IMR-90 (cell line): ENCODE data around the gene GAS2L3. TPM values are rescaled to one million over a fixed set of nuclear protein-coding genes. Genes with fewer than 3 reads are reported as not detected.

ENCODE experiments used
- ATAC-seq: fragments of 200-7000 bp; cut with Tn5 transposase; 2 replicates; pipeline ENCODE4 v1.9.1; 2020; ENCODE audit warnings: low read depth, mild to moderate bottlenecking, moderate library complexity
- BruUV-seq: library from RNA; stranded (reverse); fragments of 400-500 nt; replicated peaks from 2 replicates; lab custom pipeline; 2021; lab: Mats Ljungman, UMichigan
- CTCF ChIA-PET: fragments of 300-600 bp; formaldehyde crosslinking; extraction: SDS; loops from one replicate; lab custom pipeline; 2021; ENCODE audit warnings: antibody characterized with exemption; lab: Yijun Ruan, JAX
- POLR2A ChIA-PET: fragments of 300-600 bp; sonication (Branson Sonifier 250); formaldehyde crosslinking; loops from one replicate; lab custom pipeline; 2022; ENCODE audit warnings: antibody characterized with exemption; ENCODE audit not compliant: unreplicated experiment; lab: Charles Lee
- DNase-seq: peaks from one replicate; pipeline ENCODE4 v3.0.0; 2013
- H2AFZ ChIP-seq: replicated peaks from 2 replicates; pipeline ENCODE3; 2013; ENCODE audit warnings: low read length, mild to moderate bottlenecking; ENCODE audit not compliant: poor library complexity
- H2AK5ac ChIP-seq: 2 replicates; pipeline ENCODE4 v1.6.1; 2013; ENCODE audit warnings: low read depth, low read length, inconsistent platforms
- H2AK9ac ChIP-seq: replicated peaks from 2 replicates; pipeline ENCODE3; 2013; ENCODE audit warnings: mild to moderate bottlenecking, low read depth, low read length, moderate library complexity; ENCODE audit not compliant: poor library complexity
- H2BK120ac ChIP-seq: 2 replicates; pipeline ENCODE4 v1.6.1; 2013; ENCODE audit warnings: low read depth, low read length, inconsistent platforms
- H2BK15ac ChIP-seq: 3 replicates; pipeline ENCODE4 v1.6.1; 2013; ENCODE audit warnings: low read depth, low read length, inconsistent platforms
- H2BK20ac ChIP-seq: 2 replicates; pipeline ENCODE4 v1.6.1; 2013; ENCODE audit warnings: low read depth, mild to moderate bottlenecking, inconsistent platforms, low read length, moderate library complexity
- H2BK5ac ChIP-seq: 2 replicates; pipeline ENCODE4 v1.6.1; 2013; ENCODE audit warnings: mild to moderate bottlenecking, low read depth, low read length, inconsistent platforms; ENCODE audit not compliant: poor library complexity, severe bottlenecking
- H3K14ac ChIP-seq: replicated peaks from 2 replicates; pipeline ENCODE4 v1.6.1; 2013; ENCODE audit warnings: low read depth, low read length, inconsistent platforms
- H3K18ac ChIP-seq: 2 replicates; pipeline ENCODE4 v1.6.1; 2013; ENCODE audit warnings: low read depth, low read length, control low read depth
- H3K23ac ChIP-seq: 2 replicates; pipeline ENCODE4 v1.6.1; 2013; ENCODE audit warnings: low read depth, low read length, inconsistent platforms
- H3K27ac ChIP-seq: 2 replicates; pipeline ENCODE4 v1.5.1; 2013; ENCODE audit warnings: mild to moderate bottlenecking, control low read depth, low read length; ENCODE audit not compliant: insufficient read depth
- H3K27me3 ChIP-seq: 2 replicates; pipeline ENCODE4 v1.6.1; 2013; ENCODE audit warnings: low read length; ENCODE audit not compliant: control insufficient read depth, insufficient read depth
- H3K36me3 ChIP-seq: 2 replicates; pipeline ENCODE4 v1.6.1; 2013; ENCODE audit warnings: low read length, mixed read lengths; ENCODE audit not compliant: control insufficient read depth, insufficient read depth
- H3K4ac ChIP-seq: 2 replicates; pipeline ENCODE4 v1.6.1; 2013; ENCODE audit warnings: low read depth, low read length, inconsistent platforms
- H3K4me1 ChIP-seq: 2 replicates; pipeline ENCODE4 v1.6.1; 2013; ENCODE audit warnings: low read length, mixed read lengths; ENCODE audit not compliant: control insufficient read depth, insufficient read depth
- H3K4me2 ChIP-seq: 2 replicates; pipeline ENCODE4 v1.6.1; 2013; ENCODE audit warnings: low read depth, mild to moderate bottlenecking, control low read depth, low read length, moderate library complexity
- H3K4me3 ChIP-seq: 2 replicates; pipeline ENCODE4 v1.5.1; 2013; ENCODE audit warnings: low read depth, mild to moderate bottlenecking, control low read depth, low read length, moderate library complexity; ENCODE audit not compliant: insufficient read depth
- H3K56ac ChIP-seq: 2 replicates; pipeline ENCODE4 v1.6.1; 2013; ENCODE audit warnings: low read length, inconsistent platforms; ENCODE audit not compliant: insufficient read depth; ENCODE audit errors: extremely low read depth
- H3K79me1 ChIP-seq, 2 experiments: 2 replicates each; pipeline ENCODE4 v1.6.1; 2013; ENCODE audit warnings: low read length in 2 of 2, inconsistent platforms in 1 of 2, low read depth in 1 of 2
- H3K9ac ChIP-seq: 2 replicates; pipeline ENCODE4 v1.6.1; 2013; ENCODE audit warnings: low read depth, low read length, control low read depth
- H3K9me1 ChIP-seq: 2 replicates; pipeline ENCODE4 v1.6.1; 2013; ENCODE audit warnings: low read length, inconsistent platforms; ENCODE audit not compliant: insufficient read depth
- H3K9me3 ChIP-seq: 2 replicates; pipeline ENCODE4 v1.6.1; 2013; ENCODE audit warnings: low read length; ENCODE audit not compliant: control insufficient read depth, insufficient read depth
- H4K20me1 ChIP-seq: 2 replicates; pipeline ENCODE4 v1.6.1; 2013; ENCODE audit warnings: low read length, inconsistent platforms; ENCODE audit not compliant: insufficient read depth
- H4K5ac ChIP-seq: 2 replicates; pipeline ENCODE4 v1.6.1; 2013; ENCODE audit warnings: mild to moderate bottlenecking, low read depth, low read length, control low read depth
- H4K8ac ChIP-seq, 2 experiments: 2 replicates each; pipeline ENCODE4 v1.6.1; 2013; ENCODE audit warnings: low read depth in 2 of 2, low read length in 2 of 2, control low read depth in 1 of 2, inconsistent platforms in 1 of 2
- H4K91ac ChIP-seq: 2 replicates; pipeline ENCODE4 v1.6.1; 2013; ENCODE audit warnings: low read depth, low read length, inconsistent platforms; ENCODE audit not compliant: insufficient read depth
- BHLHE40 ChIP-seq: fragments of 150-350 bp; IDR thresholded peaks from 2 replicates; pipeline ENCODE4 v1.6.1; 2016; ENCODE audit warnings: mild to moderate bottlenecking, low read depth, low read length
- CHD1 ChIP-seq: IDR thresholded peaks from 2 replicates; pipeline ENCODE4 v1.6.1; 2012; ENCODE audit warnings: low read depth, low read length, improper control_type of control experiment
- ELK1 ChIP-seq: fragments of 150-350 bp; IDR thresholded peaks from 2 replicates; pipeline ENCODE4 v1.6.1; 2016; ENCODE audit warnings: low read depth, mild to moderate bottlenecking, low read length, moderate library complexity, borderline replicate concordance
- FOS ChIP-seq: fragments of 150-350 bp; IDR thresholded peaks from 2 replicates; pipeline ENCODE4 v1.6.1; 2016; ENCODE audit warnings: low read depth, low read length
- POLR2A ChIP-seq: IDR thresholded peaks from 2 replicates; pipeline ENCODE4 v1.6.1; 2012; ENCODE audit warnings: mild to moderate bottlenecking, low read depth, low read length
- RCOR1 ChIP-seq: IDR thresholded peaks from 2 replicates; pipeline ENCODE4 v1.6.1; 2012; ENCODE audit warnings: mild to moderate bottlenecking, low read length, improper control_type of control experiment; ENCODE audit not compliant: insufficient replicate concordance
- USF2 ChIP-seq: fragments of 150-350 bp; IDR thresholded peaks from 2 replicates; pipeline ENCODE4 v1.6.1; 2017; ENCODE audit warnings: mild to moderate bottlenecking, antibody characterized with exemption, low read length, low read depth
- WGBS, 2 experiments: methylation state at CpG; one replicate each; pipeline versions ENCODE4 v1.1.5 to v1.1.7; 2013; ENCODE audit warnings: missing lambda C conversion rate in 2 of 2; ENCODE audit not compliant: insufficient read length in 1 of 2; ENCODE audit errors: extremely low coverage in 2 of 2; 5-methylcytosine and 5-hydroxymethylcytosine counted together
- dilution Hi-C: fragments of 300-500 bp; cut with HindIII; formaldehyde crosslinking; loops from one replicate; pipeline ENCODE4 v1.14.3; 2018; ENCODE audit warnings: low sequenced_read_pairs; ENCODE audit not compliant: unreplicated experiment
- in situ Hi-C: fragments of 300-500 bp; cut with MboI; formaldehyde crosslinking; loops from 3 replicates; pipeline ENCODE4 v1.14.3; 2019; ENCODE audit warnings: low sequenced_read_pairs, inconsistent platforms, mixed read lengths
- intact Hi-C: fragments of 100-400 bp; cut with micrococcal nuclease; formaldehyde crosslinking; loops from 2 replicates; pipeline ENCODE4 v1.10.0; 2022
- polyA plus RNA-seq, 3 experiments: library from polyadenylated mRNA; depleted of rRNA; stranded (reverse); fragments of >200 nt; gene quantifications; 2 replicates each; pipeline ENCODE4 v1.2.3, GENCODE V29; 2012; ENCODE audit warnings: low replicate concordance in 1 of 3
- total RNA-seq: library from RNA; depleted of rRNA; stranded (reverse); fragments of >200 nt; gene quantifications from 2 replicates; pipeline ENCODE4 v1.2.3, GENCODE V29; 2012

The GAS2L3 gene
- total and polyA plus RNA-seq, 2 of the 4 experiments (the other 2 are of a cell fraction): 5.2 to 15.6 TPM

- no CpG with 5 or more reads among the region's 4 CpGs for WGBS, 2 experiments
- Histone ChIP-seq H2BK20ac (no peak overlapping the region), H2AK9ac (no peak overlapping the region), H3K14ac (no peak overlapping the region), H4K91ac (no peak overlapping the region), H2BK15ac (no peak overlapping the region), H3K79me1 (peaks cover 18% of the 10 kb centered on the region in 2 experiments), H3K23ac (peak overlapping the region; percentile 73; the same call in 1 of the 2 replicates), H3K9me1 (no peaks in the 10 kb centered on the region), H3K18ac (no peak overlapping the region; the same call in 1 of the 2 replicates), H2BK5ac (no peak overlapping the region), H2AFZ (no peak overlapping the region), H3K9ac (no peak overlapping the region), H3K36me3 (no peaks in the 10 kb centered on the region), H3K9me3 (0 out of 2 replicates have a peak, but pooled peaks cover 2% of the 10 kb centered on the region), H4K20me1 (no peaks in the 10 kb centered on the region), H3K4ac (no peak overlapping the region), H2BK120ac (no peak overlapping the region), H3K4me2 (no peak overlapping the region), H2AK5ac (no peak overlapping the region), H3K27ac (no peak overlapping the region), H4K8ac (0 out of 4 replicates have a peak overlapping the region, but pooled peaks of 1 of the 2 experiments have one; percentile 16), H3K56ac (no peak overlapping the region), H3K4me3 (no peak overlapping the region), H4K5ac (0 out of 2 replicates have a peak overlapping the region, but pooled peaks have one; percentile 63), H3K4me1 (no peaks in the 10 kb centered on the region), H3K27me3 (no peaks in the 10 kb centered on the region)
- DNase-seq (no peak), ATAC-seq (no peak)
- TF ChIP-seq CHD1: no peak
- no peak for TF ChIP-seq USF2
- TF ChIP-seq ELK1: no peak
- TF ChIP-seq BHLHE40: no peak
- no peak for TF ChIP-seq POLR2A
- no peak for TF ChIP-seq RCOR1
- no peak for TF ChIP-seq FOS
- in situ Hi-C loops: no loop called here
- no TSS peak for BruUV-seq
- intact Hi-C loops: no loop called here
- dilution Hi-C loops: no loop called here
- CTCF ChIA-PET: no interaction called here
- POLR2A ChIA-PET: interaction anchor here (0.7 kb wide), 1 partner anchor 1890 kb away, joined by 3 read pairs; no protein-coding TSS in a partner anchor
Observed at GRCh38 chr12:100591979-100592378, 18.5 kb downstream of the GAS2L3 start.
